Measurements from ENCODE around the gene TMEM258. TPM values are rescaled to one million over a fixed set of nuclear protein-coding genes. Genes with fewer than 3 reads are reported as not detected.

TMEM258 gene
- total and polyA plus RNA-seq, 9 of the 15 experiments (the other 6 are each of a cell fraction or from before 2014, with no cell fraction given) = 97.2 to 856 (median 231) TPM

- in situ Hi-C loops (cut with MboI) = no loop called here
- TF ChIP-seq POLR2AphosphoS5 (IDR thresholded peaks at IDR 0.05; ENCODE audit: control insufficient read depth, insufficient read depth, low read depth, low read length) = no peak
- TF ChIP-seq HMGN3 (IDR thresholded peaks at IDR 0.05; ENCODE audit: borderline replicate concordance, extremely low read depth, insufficient read length, low read depth, low read length) = peak; percentile 6
- no peak for TF ChIP-seq GABPA (tag; conservative IDR thresholded peaks at IDR 0.05; ENCODE audit: low read depth)
- Histone ChIP-seq H3K4me1 (replicated peaks in 1 of 2; ENCODE audit: control insufficient read depth in 2 of 2, insufficient read depth in 2 of 2, low read length in 2 of 2) (peaks cover 0 to 18% of the 10 kb centered on the region in 2 experiments; a peak in 3 of 5 replicates), H2AFZ (ENCODE audit: low read depth, low read length) (no peak overlapping the region), H3K36me3 (ENCODE audit: control insufficient read depth, insufficient read depth, low read length) (peaks cover 7% of the 10 kb centered on the region), H4K20me1 (replicated peaks; ENCODE audit: control insufficient read depth, insufficient read depth, low read length) (no peaks in the 10 kb centered on the region), H3K27me3 (ENCODE audit: control insufficient read depth in 2 of 2, insufficient read depth in 2 of 2, low read length in 2 of 2) (no peaks in the 10 kb centered on the region), H3K4me2 (ENCODE audit: insufficient read depth, low read length) (no peak overlapping the region), H3K79me2 (ENCODE audit: control insufficient read depth, insufficient read depth, low read length) (no peaks in the 10 kb centered on the region), H3K27ac (ENCODE audit: extremely low read depth, low read depth, low read length) (no peak overlapping the region), H3K9me1 (ENCODE audit: control insufficient read depth, insufficient read depth, low read length) (no peaks in the 10 kb centered on the region), H3K9ac (ENCODE audit: insufficient read depth in 1 of 2, low read depth in 2 of 2, low read length in 2 of 2) (no peak overlapping the region), H3K4me3 (no peak overlapping the region), H3K9me3 (replicated peaks; ENCODE audit: control insufficient read depth, insufficient read depth, low read depth, low read length) (no peaks in the 10 kb centered on the region)
- ChIA-PET POLR2A (no interaction called here), CTCF (ENCODE audit: low intra/inter-chr PET ratio) (no interaction called here)
- BruUV-seq (replicated peaks) = no TSS peak
- DNase-seq (ENCODE audit: extremely low read depth in 1 of 4, low spot score in 3 of 4) (no peak), FAIRE-seq (no peak), ATAC-seq (no peak)
- intact Hi-C loops (cut with micrococcal nuclease) = no loop called here
- WGBS (ENCODE audit: insufficient coverage, low coverage, missing lambda C conversion rate) = 91% methylated on average over 16 of the region's 23 CpGs
Measured at GRCh38 chr11:61826930-61827570, 34.7 kb upstream of the TMEM258 start.

GRCh38 chr11:61820174-61820573 lies 27.8 kb upstream of the TMEM258 start:
- POLR2A ChIA-PET = interaction anchor here (0.7 to 1.5 kb wide), 7 partner anchors 11 to 43 kb away, joined by 3 to 5 read pairs (median 4); no protein-coding TSS in a partner anchor
- peaks cover 33% of the 10 kb centered on the region for H3K79me2 ChIP-seq (ENCODE audit: control insufficient read depth, insufficient read depth, low read length)
- H3K27me3 ChIP-seq (ENCODE audit: control insufficient read depth in 2 of 2, insufficient read depth in 2 of 2, low read length in 2 of 2) = no peaks in the 10 kb centered on the region; a peak in 1 of 5 replicates
- FAIRE-seq (peak; percentile 19), ATAC-seq (no peak), DNase-seq (ENCODE audit: extremely low read depth in 1 of 4, low spot score in 3 of 4) (no peak)
- H3K36me3 ChIP-seq (ENCODE audit: control insufficient read depth, insufficient read depth, low read length) = peaks cover 11% of the 10 kb centered on the region
- peaks cover 18 to 25% of the 10 kb centered on the region in 2 experiments; a peak in 4 of 5 replicates for H3K4me1 ChIP-seq (replicated peaks in 1 of 2; ENCODE audit: control insufficient read depth in 2 of 2, insufficient read depth in 2 of 2, low read length in 2 of 2)
- intact Hi-C loops (cut with micrococcal nuclease) = no loop called here
- no peaks in the 10 kb centered on the region for H3K9me3 ChIP-seq (replicated peaks; ENCODE audit: control insufficient read depth, insufficient read depth, low read depth, low read length)
- H3K4me2 ChIP-seq (ENCODE audit: insufficient read depth, low read length) = no peak overlapping the region; the same call in 1 of the 2 replicates
- no peaks in the 10 kb centered on the region for H4K20me1 ChIP-seq (replicated peaks; ENCODE audit: control insufficient read depth, insufficient read depth, low read length)
- peak overlapping the region; percentile 46; the same call in 1 of the 3 replicates for H3K27ac ChIP-seq (ENCODE audit: extremely low read depth, low read depth, low read length)
- H3K9me1 ChIP-seq (ENCODE audit: control insufficient read depth, insufficient read depth, low read length) = no peaks in the 10 kb centered on the region
- in situ Hi-C loops (cut with MboI) = no loop called here
- H3K9ac ChIP-seq (ENCODE audit: insufficient read depth in 1 of 2, low read depth in 2 of 2, low read length in 2 of 2) = no peak overlapping the region
- no peak overlapping the region for H2AFZ ChIP-seq (ENCODE audit: low read depth, low read length)
- no TSS peak for BruUV-seq (replicated peaks)
- no peak overlapping the region for H3K4me3 ChIP-seq
- CTCF ChIA-PET (ENCODE audit: low intra/inter-chr PET ratio) = no interaction called here
- 58% methylated on average over 2 of the region's 2 CpGs for WGBS (ENCODE audit: insufficient coverage, low coverage, missing lambda C conversion rate)
- TF ChIP-seq ZNF592 (IDR thresholded peaks at IDR 0.05) (peak; percentile 56; the same call in 1 of the 2 replicates), ZNF316 (IDR thresholded peaks at IDR 0.05) (peak; percentile 60), TEAD2 (tag; IDR thresholded peaks at IDR 0.05) (no peak), JUND (IDR thresholded peaks at IDR 0.05; ENCODE audit: borderline replicate concordance, low read depth, low read length) (peak; percentile 21; the same call in 1 of the 2 replicates), JUND (tag; IDR thresholded peaks at IDR 0.05; ENCODE audit: borderline replicate concordance, low read depth, low read length) (no peak; the same call in 2 of the 3 replicates), FOSL1 (tag; conservative IDR thresholded peaks at IDR 0.05) (peak; percentile 57; the same call in 1 of the 2 replicates), MAFG (tag; conservative IDR thresholded peaks at IDR 0.05) (peak; percentile 59), MAFK (IDR thresholded peaks at IDR 0.05; ENCODE audit: low read length) (peak; percentile 46; the same call in 1 of the 2 replicates)

Measured in K562 (cell line).